GM12872 (cell line): ENCODE results near the gene TRIM72.

Experiments used
- TF ChIP-seq, protein P1 (sequence below): IDR thresholded peaks from 3 replicates; pipeline ENCODE4 v1.5.1; 2011; ENCODE audit warnings: low read depth, mild to moderate bottlenecking, low read length, moderate library complexity; ENCODE audit not compliant: insufficient read depth

Gene TRIM72

DNA sequence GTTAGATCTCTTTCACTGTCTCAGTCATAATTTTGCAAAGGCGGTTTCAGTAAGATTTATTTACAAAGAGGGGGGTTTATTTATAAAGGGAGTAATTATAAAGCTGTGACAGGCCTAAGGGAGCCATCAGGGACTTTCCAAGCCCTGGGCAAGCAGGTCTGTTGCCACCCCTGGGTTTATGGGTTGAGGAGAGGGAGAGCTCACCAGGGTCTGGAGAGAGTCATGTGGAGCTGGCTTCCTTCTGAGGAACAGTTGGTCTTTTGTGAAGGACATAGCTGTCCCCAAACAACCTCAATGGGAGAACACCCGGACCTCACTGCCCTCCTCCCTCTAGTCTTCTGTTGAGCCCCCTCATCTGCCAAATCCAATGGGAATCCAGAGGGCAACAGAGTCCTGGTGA lies 55.6 kb downstream of the TRIM72 start:
- TF ChIP-seq, protein P1, sequence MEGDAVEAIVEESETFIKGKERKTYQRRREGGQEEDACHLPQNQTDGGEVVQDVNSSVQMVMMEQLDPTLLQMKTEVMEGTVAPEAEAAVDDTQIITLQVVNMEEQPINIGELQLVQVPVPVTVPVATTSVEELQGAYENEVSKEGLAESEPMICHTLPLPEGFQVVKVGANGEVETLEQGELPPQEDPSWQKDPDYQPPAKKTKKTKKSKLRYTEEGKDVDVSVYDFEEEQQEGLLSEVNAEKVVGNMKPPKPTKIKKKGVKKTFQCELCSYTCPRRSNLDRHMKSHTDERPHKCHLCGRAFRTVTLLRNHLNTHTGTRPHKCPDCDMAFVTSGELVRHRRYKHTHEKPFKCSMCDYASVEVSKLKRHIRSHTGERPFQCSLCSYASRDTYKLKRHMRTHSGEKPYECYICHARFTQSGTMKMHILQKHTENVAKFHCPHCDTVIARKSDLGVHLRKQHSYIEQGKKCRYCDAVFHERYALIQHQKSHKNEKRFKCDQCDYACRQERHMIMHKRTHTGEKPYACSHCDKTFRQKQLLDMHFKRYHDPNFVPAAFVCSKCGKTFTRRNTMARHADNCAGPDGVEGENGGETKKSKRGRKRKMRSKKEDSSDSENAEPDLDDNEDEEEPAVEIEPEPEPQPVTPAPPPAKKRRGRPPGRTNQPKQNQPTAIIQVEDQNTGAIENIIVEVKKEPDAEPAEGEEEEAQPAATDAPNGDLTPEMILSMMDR, result no peak

DNA sequence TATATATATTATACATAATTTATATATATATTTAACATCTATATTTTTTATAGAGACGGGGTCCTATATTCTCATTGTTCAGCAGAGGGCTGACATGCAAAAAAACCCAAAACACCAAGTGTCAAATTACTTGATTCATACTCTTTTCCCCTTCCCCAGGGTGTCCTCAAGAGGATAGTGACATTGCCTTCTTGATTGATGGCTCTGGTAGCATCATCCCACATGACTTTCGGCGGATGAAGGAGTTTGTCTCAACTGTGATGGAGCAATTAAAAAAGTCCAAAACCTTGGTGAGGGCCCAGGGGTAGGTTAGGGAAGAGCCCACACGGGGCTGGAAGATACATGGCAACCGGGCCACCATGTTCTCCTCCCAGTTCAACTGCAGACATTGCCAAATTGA lies 56.9 kb downstream of the TRIM72 start:
- TF ChIP-seq, protein P1, result no peak

DNA sequence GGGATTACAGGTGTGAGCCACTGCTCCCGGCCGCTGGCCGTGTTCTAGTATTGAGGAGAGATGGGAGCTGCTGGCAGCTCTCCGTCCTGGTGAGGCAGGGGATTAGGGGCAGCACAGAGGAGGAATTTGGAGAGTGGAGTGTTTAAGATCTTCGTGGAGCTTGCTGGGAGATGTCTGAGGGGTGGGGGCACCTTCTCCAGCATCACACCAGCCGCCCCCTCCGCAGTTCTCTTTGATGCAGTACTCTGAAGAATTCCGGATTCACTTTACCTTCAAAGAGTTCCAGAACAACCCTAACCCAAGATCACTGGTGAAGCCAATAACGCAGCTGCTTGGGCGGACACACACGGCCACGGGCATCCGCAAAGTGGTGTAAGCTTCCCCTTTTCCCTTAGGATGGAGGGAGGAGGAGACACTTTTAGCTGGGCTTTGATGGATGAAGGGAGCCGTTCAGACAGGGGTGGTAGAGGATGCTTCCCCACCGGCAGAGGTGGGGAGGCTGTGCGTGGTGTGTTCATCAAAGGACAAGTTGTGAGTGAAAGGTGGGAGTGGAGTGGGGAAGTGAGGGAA lies 57.8 kb downstream of the TRIM72 start:
- TF ChIP-seq, protein P1, result no peak

GRCh38 chr16:31273187-31273586 lies 59.3 kb downstream of the TRIM72 start:
- TF ChIP-seq, protein P1, result no peak

- TF ChIP-seq, protein P1, result no peak
Measured at GRCh38 chr16:31273676-31274075, 59.8 kb downstream of the TRIM72 start.

DNA sequence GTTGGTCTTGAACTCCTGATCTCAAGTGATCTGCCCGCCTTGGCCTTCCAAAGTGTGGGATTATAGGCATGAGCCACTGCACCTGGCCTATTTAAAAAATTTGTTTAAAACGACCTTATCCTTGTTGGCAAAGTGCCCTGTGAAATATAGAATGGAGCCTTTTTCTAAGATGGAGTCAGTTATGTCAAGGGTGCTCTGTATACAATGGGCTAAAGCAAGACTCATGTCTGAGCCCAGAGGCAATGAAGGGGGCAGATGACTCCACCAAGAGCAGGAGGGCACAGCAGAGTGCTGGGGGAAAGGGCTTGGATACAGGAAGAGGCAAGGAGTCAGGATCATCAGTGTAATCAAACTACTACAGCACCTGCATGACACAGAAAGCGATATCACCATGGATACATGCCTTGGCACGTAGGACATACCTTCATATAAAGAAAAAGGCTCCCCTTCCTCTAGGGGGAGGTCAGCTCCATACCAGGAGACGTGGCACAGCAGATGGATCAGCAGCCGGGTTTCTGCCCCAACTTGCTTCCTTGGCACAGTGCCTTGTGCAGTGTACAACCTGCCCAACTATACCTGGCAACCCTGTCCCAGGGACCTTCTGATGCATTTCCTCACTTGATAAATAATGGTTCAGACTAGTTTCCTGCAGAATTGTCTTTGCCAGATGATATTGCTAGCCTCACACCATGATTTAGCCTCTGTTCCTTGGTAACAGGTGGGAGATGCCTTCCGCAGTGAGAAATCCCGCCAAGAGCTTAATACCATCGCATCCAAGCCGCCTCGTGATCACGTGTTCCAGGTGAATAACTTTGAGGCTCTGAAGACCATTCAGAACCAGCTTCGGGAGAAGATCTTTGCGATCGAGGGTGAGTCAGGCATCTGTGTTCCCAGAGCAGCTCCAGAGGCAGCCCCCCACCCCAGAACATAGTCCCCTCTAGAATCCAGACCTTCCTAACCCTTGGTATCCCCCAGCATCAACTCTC lies 61.2 kb downstream of the TRIM72 start:
- TF ChIP-seq, protein P1, result no peak

- TF ChIP-seq, protein P1, result no peak
Measured at GRCh38 chr16:31276600-31276999, 62.7 kb downstream of the TRIM72 start.
